Fibroblast of skin of right biceps (primary cell): ENCODE results near the gene TUSC2.
A peak's percentile ranks its signal among the peaks of the same experiment; 100 is the strongest.

Source experiments
- DNase-seq: peaks from one replicate; pipeline ENCODE4 v3.0.0-alpha.2; 2013

TUSC2 gene

GRCh38 chr3:50354186-50354764 is 26.3 kb upstream of the TUSC2 start:
- no peak for DNase-seq

DNA sequence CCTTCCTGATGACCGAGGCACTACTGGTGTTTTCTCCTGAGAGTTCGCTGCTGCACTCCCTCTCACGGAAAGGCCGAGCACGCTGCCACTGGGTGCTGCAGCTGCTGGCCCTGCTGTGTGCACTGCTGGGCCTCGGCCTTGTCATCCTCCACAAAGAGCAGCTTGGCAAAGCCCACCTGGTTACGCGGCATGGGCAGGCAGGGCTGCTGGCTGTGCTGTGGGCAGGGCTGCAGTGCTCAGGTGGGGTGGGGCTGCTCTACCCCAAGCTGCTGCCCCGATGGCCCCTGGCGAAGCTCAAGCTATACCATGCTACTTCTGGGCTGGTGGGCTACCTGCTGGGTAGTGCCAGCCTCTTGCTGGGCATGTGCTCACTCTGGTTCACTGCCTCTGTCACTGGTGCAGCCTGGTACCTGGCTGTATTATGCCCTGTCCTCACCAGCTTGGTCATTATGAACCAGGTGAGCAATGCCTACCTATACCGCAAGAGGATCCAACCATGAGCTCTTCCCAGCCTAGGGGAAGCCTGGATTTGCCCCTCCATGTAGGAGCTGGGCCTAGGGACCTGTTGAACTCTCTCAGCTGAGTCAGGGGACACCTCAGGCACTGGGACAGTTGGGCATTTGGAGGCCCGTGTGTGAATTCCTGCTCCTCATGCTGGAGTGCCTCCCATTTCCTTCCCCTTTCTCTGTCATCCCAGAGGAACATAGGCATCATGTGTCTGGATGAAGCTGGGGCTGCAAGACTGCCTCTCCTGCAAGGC is 25.4 kb upstream of the TUSC2 start:
- no peak for DNase-seq

- DNase-seq = peak; percentile 30
Observed at GRCh38 chr3:50352781-50353180, 24.8 kb upstream of the TUSC2 start.

DNA sequence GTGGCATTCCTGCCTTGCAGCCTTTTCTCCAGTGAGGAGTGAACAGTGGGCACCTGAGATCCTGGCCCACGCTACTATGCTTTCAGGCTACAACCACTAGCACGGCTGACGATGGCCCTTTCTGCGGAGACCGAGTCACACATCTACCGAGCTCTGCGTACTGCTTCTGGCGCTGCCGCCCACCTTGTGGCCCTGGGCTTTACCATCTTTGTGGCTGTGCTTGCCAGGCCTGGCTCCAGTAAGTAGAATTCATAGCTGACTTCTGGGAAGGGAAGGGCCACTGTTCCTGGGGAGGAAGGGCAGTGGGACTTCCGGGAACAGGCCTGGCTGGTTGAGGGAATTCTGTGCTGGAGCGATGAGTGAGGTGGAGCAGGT is 23.3 kb upstream of the TUSC2 start:
- no peak for DNase-seq

DNA sequence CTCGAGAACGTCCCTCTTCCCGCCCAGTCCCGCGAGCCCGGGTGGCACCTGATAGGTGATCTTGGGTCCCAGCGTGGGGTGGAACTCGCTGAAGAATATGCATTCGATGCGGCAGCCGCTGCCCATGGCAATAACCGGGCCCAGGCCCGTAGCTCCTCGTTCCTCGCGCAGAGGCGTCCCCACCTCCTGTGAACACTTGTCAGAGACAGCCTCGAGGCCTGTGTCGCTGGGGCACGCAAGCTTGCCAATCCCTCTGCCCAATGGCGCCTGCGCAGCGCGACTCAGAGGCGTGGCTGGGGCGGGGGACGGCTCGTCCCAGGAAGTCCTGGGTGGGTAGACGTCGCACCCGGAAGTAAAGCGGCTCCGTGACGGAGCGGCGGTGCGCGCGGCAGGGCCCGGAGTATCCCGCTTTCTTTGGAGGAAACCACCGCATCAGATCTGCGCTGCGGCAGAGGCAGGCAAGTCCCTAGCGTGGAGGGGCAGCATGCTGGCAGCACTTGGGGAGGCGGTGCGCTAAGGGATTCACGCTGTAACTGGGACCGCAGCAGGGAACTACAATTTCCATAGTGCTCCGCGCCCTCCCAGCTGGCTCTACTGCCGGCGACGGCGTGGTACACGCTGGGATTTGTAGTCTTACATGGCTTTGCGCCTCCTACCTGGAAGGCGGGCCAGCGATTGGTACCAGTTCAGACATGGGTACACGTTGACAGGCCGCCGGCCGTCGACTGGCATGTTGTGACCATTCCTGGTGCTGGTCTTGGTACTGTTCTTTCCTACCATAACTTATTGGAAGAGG is 22.7 kb upstream of the TUSC2 start, which contains the start of the genes CYB561D2 and NPRL2:
Gene CYB561D2, plus strand, starts transcription at position 336 of the 796 bp plus-strand sequence. CDS start 572 bp downstream, outside the sequence.
Gene NPRL2, minus strand, starts transcription at position 249 of the 796 bp plus-strand sequence. Its CDS starts 123 bp downstream, at position 126.
- peak; percentile 91 for DNase-seq

GRCh38 chr3:50350213-50350526 is 22.1 kb upstream of the TUSC2 start:
- DNase-seq = no peak

GRCh38 chr3:50347187-50347813 is 19.3 kb upstream of the TUSC2 start:
- peak; percentile 76 for DNase-seq

GRCh38 chr3:50345586-50346234 is 17.7 kb upstream of the TUSC2 start, which contains the start of gene ZMYND10:
ZMYND10 (minus strand) TSS chr3:50345732; CDS start chr3:50345579, 153 bp downstream.
- peak; percentile 51 for DNase-seq

- no peak for DNase-seq
Observed at GRCh38 chr3:50345008-50345407, 17.0 kb upstream of the TUSC2 start.

- DNase-seq = no peak
Observed at GRCh38 chr3:50342813-50343633, 15.0 kb upstream of the TUSC2 start.

- DNase-seq = no peak
Observed at GRCh38 chr3:50341996-50342650, 14.1 kb upstream of the TUSC2 start.

DNA sequence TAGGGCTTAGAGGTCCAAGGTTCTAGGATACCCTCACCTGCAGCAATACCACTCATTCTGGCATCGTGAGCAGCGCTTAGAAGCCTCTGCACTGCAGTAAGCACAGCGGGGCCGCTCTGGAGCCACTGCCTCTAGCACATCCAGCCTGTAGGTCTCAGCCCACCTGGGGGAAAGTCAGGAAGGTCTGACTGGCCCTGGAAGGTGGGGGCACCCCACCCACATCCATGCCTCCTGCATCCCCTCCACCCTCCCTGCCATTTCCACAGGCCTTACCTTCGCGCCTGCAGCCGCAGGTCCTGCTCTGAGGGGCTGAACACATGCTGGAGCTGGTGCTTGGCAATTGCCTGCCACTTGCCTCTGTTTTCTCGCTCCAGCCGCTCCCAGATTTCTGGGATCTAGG is 13.5 kb upstream of the TUSC2 start:
- no peak for DNase-seq

GRCh38 chr3:50340448-50341329 is 12.7 kb upstream of the TUSC2 start, which contains the start of gene RASSF1:
RASSF1 (minus strand) TSS chr3:50340836; CDS start chr3:50340805, 31 bp downstream.
- peak; percentile 77 for DNase-seq

DNA sequence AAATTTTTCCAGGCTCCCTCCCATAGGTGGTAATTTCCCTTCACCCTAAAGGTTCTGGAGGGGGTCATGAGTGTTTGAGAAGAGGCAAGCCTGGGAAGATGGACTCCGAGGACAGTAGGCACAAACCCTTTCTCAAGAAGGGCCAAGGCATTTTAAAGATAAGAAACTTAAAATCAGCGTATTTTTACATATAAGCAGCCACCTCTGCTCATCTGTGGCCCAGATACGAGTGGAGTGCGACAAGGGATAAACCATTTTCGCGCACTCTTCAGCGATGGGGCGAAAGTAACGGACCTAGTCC is 12.1 kb upstream of the TUSC2 start:
- DNase-seq = no peak

GRCh38 chr3:50339485-50340146 is 11.6 kb upstream of the TUSC2 start:
- DNase-seq = peak; percentile 78

- DNase-seq = no peak
Observed at GRCh38 chr3:50338965-50339364, 10.9 kb upstream of the TUSC2 start.

- DNase-seq = peak; percentile 99
Observed at GRCh38 chr3:50337175-50337861, 9.3 kb upstream of the TUSC2 start.

DNA sequence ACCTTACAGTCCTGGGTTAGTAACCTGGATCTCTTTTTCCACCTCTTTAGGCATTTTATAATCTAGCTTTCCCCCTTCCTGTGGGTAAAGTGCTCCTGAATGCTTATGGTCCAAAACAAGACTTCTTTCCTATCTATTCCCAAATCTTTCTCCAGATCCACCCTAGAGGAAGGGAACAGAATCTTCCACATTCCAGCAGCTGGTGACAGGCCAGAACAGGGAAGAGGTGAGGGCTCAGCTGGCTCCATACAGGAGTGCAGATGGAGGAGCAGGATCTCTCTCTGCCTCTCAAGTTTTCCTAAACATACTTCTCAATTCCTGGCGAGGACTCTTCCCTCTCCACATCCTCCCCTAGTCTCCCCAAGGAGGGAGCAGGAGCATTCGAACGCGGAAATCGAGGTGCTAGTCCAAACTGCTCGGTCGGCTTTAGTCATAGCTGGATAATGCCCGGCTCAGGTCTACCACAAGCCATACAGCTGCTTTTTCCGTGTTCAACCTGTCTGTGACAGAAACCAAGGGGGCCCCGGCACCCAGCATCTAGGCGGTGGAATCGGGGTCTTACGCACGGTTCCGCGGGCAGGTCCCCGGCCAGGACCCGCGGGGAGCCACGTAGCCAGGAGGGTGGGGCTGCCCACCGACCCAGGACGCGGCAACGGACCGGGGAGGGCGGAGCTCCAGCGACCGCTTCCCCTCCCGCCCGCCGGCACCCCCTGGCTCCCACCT is 8.6 kb upstream of the TUSC2 start:
- DNase-seq = peak; percentile 31
